T-helper 1 cell treated with Interleukin-12 subunit alpha and Interleukin-12 subunit beta and Interleukin-4 antibody, amounts not matched to agents 30 ng/mL and 1 ng/mL, for 36 hours (primary cell): Measurements from ENCODE around the gene ZNF680. TPM values are rescaled to one million over a fixed set of nuclear protein-coding genes. Genes with fewer than 3 reads are reported as not detected.
"Not testable (repeated sequence)": the region's sequence is repeated elsewhere in the genome, so short reads cannot be mapped to it uniquely, and the experiment has no call there.

Experiments used
- intact Hi-C: fragments of 100-400 bp; cut with micrococcal nuclease; formaldehyde crosslinking; loops from one replicate; pipeline ENCODE4 v1.15.1; 2024
- total RNA-seq: library from RNA; stranded (reverse); gene quantifications from 2 replicates; pipeline ENCODE4 v1.2.3, GENCODE V29; 2022

The ZNF680 gene
- total RNA-seq, 1 donor from 2014 or later, result 9.4 TPM

DNA sequence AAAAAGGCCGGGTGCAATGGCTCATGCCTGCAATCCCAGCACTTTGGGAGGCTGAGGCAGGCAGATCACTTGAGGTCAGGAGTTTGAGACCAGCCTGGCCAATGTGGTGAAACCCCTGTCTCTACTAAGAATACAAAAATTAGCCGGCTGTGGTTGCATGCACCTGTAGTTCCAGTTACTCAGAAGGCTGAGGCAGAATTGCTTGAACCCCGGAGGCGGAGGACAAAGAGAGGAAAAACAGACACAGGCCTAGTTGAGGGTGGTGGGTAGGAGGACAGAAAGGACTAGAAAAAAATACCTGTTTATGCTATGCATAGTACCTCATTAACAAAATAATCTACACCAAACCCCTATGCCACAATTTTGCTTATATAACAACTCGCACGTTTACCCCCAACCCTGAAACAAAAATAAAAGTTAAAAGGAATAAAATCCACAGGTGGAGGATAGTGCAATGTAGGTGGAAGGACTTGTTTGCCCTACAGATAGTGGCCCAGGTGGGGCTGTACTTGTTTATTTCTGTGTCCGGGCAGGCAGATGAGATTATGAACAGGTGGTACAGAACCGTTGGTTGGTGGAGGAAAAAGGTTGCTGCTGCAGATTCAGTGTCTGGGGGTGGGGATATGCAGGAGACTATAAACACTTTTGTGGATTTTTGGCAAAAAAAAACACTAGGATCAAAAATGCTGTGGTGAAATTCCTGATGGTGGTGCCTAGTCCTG, 5.1 kb downstream of the ZNF680 start:
- intact Hi-C loops, result no loop called here

DNA sequence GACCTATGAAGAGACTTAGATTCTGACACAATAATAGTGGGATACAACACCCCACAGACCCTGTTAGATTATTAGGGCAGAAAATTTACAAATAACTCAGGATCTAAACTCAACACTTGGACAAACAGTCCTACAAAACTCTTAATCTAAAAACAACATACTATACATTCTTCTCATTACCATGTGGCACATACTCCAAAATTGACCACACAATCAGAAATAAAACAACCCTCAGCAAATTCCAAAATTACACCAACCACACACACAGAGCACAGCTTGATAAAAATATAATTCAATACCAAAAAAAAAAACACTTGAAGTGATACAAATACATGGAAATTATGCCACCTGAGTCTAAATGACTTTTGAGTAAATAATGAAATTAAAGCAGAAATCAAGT, 7.8 kb downstream of the ZNF680 start:
- intact Hi-C loops, result no loop called here

DNA sequence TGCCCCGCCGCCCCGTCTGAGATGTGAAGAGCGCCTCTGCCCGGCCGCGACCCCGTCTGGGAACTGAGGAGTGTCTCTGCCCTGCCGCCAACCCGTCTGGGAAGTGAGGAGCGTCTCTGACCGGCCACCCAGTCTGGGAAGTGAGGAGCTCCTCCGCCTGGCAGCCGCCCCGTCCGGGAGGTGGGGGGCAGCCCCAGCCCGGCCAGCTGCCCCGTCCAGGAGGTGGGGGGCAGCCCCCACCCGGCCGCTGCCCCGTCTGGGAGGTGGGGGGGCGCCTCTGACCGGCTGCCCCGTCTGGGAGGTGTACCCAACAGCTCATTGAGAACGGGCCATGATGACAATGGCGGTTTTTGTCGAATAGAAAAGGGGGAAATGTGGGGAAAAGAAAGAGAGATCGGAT, 8.7 kb downstream of the ZNF680 start:
- intact Hi-C loops, result not testable (repeated sequence)

DNA sequence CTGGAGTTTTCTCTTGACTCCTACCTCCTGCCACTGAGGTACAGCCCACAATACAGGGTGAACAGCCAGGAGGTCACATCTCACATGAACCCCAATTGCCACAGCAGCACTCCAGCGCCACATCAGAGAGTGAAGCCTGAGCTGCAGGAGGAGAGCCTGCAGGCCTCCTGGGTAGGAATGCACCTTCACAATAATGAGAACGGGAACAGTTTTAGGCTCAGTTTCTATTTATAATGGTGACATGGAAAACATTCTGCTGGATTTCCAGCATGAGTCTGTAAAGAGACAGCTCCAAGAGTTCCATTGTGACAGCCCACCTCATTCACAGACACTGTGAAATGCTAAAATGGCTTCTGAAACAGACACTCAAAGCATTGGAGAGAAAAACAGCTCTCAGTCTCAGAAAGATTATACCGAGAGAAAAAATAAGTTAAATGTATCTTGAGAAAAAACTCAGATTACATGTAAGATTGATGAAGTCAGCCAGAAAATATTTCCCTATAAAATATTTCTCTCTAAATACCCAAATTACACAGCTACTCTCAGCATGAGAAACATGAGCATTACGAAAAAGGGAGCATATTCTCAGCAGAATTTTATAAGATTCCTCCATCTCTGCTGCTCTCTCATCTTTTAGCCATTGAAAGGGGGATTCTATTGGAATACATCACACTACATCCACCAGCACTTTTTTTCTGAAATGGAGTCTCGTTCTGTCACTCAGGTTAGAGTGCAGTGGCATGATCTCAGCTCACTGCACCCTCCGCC, 11.3 kb downstream of the ZNF680 start:
- intact Hi-C loops, result no loop called here

DNA sequence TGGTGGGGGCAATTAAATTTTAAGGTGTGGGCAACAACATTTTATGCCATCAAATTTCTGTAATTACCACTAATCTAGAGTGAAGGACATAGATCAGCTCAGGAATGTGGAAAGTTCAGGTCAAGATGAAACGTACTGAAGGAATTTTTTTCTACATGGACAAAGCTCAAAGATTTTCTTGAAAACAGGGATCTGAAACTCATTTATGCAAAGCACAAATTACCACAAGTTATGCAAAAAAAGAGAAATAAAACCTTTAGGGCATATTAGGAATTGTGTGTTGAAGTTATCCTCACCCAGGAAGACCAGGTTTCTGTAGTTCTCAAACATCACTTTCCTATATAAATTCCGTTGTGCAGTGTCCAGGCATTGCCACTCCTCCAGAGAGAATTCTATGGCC, 18.9 kb downstream of the ZNF680 start:
- intact Hi-C loops, result no loop called here

DNA sequence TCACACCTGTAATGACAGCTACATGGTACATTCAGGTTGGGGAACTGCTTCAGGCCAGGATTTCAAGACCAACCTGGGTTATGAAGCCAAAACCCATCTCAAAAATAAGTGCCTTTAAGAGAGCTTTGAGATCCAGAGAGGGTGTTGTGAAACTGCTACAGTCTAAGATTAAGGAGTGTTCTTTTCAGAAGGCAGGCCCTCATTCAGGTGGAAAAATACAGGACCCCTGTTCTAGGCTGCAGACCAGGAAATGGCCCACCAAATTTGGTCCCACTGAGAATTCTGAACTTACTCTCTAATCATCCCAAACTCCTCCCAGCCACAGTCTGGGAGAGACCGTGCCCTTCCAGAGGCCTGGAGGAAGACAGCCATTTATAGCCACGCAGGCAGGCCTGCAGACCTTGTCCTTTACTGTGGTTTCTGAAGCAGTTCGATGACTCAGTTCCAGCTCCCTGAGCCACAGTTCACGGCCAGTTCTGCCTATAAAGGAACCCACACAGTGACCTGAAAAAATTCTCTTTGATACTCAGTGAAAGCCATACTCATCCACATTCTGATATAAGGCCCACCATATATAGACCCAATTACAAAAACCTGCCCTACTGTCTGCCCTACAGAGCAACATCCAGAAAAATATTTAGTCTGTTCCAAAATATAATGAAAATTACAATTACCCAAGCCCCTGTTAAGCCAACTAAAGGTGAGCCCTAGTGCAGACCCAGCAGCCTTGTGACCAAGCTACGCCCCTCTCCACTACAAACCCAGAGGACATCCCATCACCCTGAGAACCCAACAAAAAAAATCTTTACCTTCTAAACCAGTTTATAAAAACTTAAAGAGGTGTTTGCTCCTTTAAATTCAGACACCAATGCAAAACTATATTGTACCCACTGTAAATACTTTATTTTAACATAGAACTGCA, 21.2 kb downstream of the ZNF680 start:
- intact Hi-C loops, result no loop called here

DNA sequence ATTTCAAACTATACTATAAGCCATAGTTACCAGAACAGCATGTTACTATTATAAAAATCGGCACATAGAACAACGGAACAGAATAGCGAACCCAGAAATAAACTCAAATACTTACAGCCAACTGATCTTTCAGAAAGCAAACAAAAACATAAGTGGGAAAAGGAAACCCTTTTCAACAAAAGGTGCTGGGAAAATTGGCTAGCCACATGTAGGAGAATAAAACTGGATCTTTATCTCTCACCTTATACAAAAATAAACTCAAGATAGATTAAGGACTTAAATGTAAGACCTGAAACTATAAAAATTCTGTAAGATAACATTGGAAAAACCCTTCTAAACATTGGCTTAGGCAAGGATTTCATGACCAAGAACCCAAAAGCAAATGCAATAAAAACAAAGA, 29.1 kb downstream of the ZNF680 start:
- intact Hi-C loops, result no loop called here

DNA sequence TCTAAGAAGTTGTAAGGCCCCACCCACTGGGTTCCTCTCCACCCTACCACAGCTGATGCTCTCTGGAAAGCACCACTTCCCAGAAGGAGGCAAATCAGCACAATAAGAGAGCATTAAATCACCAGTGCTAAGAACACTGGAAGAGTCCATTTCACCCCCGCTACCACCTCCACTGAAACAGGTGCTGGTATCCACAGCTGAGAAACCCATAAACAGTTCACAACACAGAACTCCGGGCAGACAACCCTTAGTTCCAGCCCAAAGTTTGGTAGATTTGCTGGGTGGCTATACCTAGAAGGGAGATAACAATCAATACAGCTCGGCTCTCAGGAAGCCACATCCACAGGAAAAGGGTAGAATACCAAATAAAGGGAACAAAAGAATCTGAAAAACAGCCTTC, 34.1 kb downstream of the ZNF680 start:
- intact Hi-C loops, result loop anchor here (5.0 kb wide), 1 partner anchor 34 kb away; the partner anchor contains the start of gene ZNF680

DNA sequence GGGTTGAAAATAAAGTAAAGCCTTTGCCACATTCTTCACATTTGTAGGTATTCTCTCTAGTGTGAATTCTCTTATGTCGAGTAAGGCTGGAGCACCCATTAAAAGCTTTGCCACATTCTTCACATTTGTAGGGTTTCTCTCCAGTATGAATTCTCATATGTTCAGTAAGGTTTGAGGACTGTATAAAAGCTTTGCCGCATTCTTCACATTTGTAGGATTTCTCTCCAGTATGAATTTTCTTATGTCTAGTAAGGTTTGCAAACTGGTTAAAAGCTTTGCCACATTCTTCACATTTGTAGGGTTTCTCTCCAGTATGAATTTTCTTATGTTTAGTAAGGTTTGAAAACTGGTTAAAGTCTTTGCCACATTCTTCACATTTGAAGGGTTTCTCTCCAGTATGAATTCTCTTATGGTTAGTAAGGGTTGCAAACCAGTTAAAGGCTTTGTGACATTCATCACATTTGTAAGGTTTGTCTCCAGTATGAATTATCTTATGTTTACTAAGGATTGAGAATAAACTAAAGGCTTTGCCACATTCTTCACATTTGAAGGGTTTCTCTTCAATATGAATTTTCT, 41.4 kb downstream of the ZNF680 start:
- intact Hi-C loops, result no loop called here

DNA sequence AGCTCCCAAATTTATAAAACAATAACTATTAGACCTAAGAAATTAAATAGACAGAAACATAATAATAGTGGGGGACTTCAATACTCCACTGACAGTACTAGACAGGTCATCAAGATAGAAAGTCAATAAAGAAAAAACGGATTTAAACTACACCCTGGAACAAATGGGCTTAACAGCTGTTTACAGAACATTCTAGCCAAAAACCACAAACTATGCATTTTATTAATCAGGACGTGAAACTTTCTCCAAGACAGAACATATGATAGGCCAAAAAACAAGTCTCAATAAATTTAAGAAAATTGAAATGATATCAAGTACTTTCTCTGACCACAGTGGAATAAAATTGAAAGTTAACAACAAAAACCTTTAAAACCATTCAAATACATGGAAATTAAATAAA, 46.4 kb downstream of the ZNF680 start:
- intact Hi-C loops, result no loop called here

DNA sequence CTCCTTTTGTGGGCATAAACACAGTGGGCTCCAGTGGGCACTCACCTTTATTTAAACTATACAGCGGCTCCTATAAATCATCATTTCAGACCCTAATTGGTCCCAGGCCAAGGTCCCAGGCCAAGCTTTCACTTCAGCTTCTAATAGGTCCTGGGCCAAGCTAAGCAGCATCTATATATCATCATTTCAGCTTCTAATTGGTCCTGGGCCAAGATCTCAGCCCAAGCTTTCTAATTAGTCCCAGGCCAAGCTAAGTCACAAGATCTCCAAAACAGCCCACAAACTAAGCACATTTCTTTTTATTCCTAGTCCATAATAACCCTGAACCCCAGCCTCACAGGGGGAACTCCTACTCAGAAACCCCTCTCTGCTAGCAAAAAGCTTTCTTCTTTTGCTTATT, 47.1 kb downstream of the ZNF680 start:
- intact Hi-C loops, result no loop called here

DNA sequence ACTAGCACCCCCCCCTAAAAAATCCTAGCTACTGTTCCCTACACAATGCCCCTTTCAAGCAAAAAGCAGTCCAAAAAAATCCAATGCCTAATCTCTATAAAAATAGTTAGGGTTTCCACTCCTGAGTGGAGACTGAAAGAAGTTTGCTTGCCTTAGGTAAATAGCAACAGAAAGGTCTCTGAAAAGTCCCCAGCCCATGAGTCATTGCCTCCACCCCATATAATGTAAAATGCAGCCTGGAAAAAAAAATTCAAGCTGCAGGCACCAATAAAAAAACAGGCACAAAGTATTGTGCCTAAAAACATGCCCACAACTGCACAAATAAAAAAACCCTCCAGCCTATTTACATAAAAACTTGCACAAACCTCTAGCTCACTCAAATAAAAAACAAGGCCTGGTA, 47.5 kb downstream of the ZNF680 start:
- intact Hi-C loops, result no loop called here

DNA sequence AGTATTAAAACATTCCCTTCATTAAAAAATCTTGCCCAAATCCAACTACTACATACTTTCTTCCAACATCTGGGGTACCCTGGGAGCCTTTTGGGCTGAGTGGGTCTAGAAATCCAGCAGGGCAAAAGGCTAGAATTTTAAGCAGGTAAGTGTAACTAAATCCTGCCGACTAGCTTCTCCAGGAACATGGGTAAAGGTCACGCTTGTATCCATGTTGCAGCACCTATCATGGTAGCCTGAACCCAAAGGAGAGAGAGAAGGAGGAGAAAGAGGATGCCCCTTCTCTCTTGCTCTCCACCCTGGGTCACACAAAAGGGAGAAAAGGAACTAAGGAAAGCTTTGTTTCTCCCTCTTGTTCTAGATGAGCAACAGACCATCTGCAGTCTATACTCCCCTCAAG, 53.3 kb downstream of the ZNF680 start:
- intact Hi-C loops, result no loop called here

DNA sequence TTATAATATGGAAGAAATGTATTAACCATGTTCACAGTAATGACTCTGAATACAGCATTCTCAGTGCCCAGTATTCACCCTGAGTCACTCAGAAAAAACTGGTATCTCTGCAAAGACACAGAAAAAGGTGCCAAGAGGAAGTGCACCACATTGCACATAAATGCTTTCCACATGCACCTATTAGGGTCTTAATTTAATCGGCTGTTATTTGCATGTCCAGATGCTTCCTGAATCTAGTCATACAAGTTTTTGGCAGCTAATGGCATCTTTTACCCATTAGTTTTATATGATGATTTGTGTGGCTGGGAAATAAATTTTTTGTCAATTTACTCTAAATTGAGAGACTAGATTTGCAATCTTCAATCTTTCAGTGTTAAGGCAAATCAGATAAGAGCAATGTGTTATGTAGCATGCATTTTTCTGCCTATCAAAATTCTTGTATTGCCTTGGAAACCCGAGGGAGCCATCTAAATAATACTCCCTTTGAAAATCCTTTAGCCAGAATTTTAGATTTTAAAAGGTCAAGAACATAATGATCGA, 58.2 kb downstream of the ZNF680 start:
- intact Hi-C loops, result no loop called here

DNA sequence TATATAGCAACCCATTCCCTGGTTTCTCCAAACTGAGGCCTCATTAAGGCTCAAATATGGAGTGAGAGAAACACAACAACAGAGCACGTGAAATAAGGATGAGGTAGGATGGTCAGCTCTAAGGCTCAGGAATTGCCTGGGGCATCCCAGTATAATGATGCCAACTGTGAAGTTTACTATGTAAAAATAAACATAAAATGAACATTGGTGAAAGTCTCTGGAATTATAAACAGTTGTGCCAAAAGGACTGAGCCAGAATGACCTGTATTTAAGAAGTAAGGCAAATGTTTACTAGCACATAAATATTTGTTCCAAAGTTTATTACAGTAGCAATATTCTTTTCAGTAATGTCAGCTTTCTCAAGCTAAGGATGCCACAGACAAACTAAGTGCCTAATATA, 64.6 kb downstream of the ZNF680 start:
- intact Hi-C loops, result no loop called here

DNA sequence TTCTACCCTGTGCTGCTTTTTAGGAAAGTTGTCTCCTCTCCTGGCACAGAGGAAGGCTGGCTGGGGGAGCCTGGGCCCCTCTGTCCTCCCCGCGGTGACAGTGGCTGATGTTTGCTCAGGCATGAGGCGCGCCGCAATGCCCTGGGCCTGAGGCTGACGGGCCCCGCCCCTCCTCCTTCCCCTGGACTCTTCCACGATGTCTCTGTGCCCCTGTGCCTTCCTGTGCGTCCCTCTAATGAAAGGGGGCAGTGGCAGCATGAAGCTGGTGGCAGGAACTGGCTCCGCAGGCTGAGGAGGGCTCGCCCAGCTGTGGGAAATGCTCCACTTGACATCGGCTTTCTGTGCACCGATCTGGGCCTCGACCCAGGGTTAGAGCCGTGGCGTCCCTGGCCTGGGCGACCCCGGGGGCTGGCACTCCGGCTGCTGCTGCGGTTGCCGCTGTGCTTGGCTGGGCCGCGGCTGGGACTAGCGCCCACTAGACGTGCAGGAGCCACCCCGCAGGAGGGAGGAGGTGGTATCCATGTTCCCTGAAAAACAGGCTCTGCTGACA, 67.9 kb downstream of the ZNF680 start:
- intact Hi-C loops, result no loop called here

DNA sequence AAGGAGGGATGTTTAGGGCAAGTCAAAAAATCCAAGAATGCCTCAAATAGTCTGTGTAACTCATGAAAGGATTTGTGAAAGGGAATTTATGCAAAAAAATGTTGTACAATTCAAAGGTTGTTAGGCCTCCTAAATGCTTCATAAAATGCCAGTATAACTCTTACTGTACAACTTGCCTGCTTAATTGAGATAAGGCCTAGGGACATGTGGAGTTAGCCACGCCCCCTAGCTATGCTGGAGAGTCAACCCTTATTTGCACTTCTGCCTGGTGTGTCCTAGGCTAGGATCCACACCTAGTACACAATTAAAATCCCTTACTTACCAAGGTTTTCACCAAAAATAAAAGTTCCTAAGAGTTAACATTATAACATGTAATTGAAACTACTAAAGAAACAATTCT, 77.2 kb downstream of the ZNF680 start:
- intact Hi-C loops, result no loop called here
